Left ventricle myocardium superior (tissue), 1 donor: ENCODE measurements around the gene KRTAP20-3. TPM values are rescaled to one million over a fixed set of nuclear protein-coding genes. Genes with fewer than 3 reads are reported as not detected.

Experiments
- ATAC-seq: fragments of 200-7000 bp; cut with Tn5 transposase; one replicate; pipeline ENCODE4 v1.9.1; 2020; ENCODE audit warnings: mild to moderate bottlenecking, moderate library complexity
- DNase-seq: peaks from one replicate; pipeline ENCODE4 v3.0.0-alpha.2; 2020
- intact Hi-C: fragments of 100-400 bp; cut with micrococcal nuclease; formaldehyde crosslinking; loops from one replicate; pipeline ENCODE4 v1.11.0; 2022
- total RNA-seq: library from RNA; stranded (reverse); fragmentation: NEBNext Ultra II Directional; extraction: Animal tissue kit (Norgen Biotek cat#: 25700); gene quantifications from one replicate; pipeline ENCODE4 v1.2.1, GENCODE V29; 2021
- donor health status: DM: no; HTN: yes; CAD: no; lungs with severe emphysema.

Gene KRTAP20-3
- total RNA-seq, 1 donor from 2014 or later, result not detected

GRCh38 chr21:30674312-30674711 is 31.6 kb downstream of the KRTAP20-3 start:
- DNase-seq (no peak), ATAC-seq (no peak)
- intact Hi-C loops, result no loop called here

GRCh38 chr21:30676737-30677136 is 34.1 kb downstream of the KRTAP20-3 start:
- DNase-seq, result no peak
- no peak for ATAC-seq
- intact Hi-C loops, result no loop called here

GRCh38 chr21:30680586-30680985 is 37.9 kb downstream of the KRTAP20-3 start:
- intact Hi-C loops, result no loop called here
- no peak for DNase-seq
- ATAC-seq, result no peak

- no peak for ATAC-seq
- intact Hi-C loops, result no loop called here
- no peak for DNase-seq
Observed at GRCh38 chr21:30684506-30684905, 41.8 kb downstream of the KRTAP20-3 start.

GRCh38 chr21:30689822-30690221 is 47.2 kb downstream of the KRTAP20-3 start:
- no peak for ATAC-seq

More at GRCh38 chr21:30689822-30690221, 47.2 kb downstream of the KRTAP20-3 start:
- no peak for DNase-seq
- intact Hi-C loops, result no loop called here

Other genes starting within 250 kb of the KRTAP20-3 start
- not detected for gene KRTAP13-1, start 246.8 kb upstream of the KRTAP20-3 start, total RNA-seq
- not detected for gene KRTAP13-3, start 216.9 kb upstream of the KRTAP20-3 start, total RNA-seq
- gene KRTAP13-4, start 212.6 kb upstream of the KRTAP20-3 start, total RNA-seq, result not detected
- gene KRTAP15-1, start 202.6 kb upstream of the KRTAP20-3 start, total RNA-seq, result not detected
- gene KRTAP19-1, start 162.5 kb upstream of the KRTAP20-3 start, total RNA-seq, result not detected
- not detected for gene KRTAP19-2, start 155.4 kb upstream of the KRTAP20-3 start, total RNA-seq
- not detected for gene KRTAP19-3, start 150.9 kb upstream of the KRTAP20-3 start, total RNA-seq
- not detected for gene KRTAP19-4, start 145.7 kb upstream of the KRTAP20-3 start, total RNA-seq
- not detected for gene KRTAP19-5, start 140.7 kb upstream of the KRTAP20-3 start, total RNA-seq
- not detected for gene KRTAP19-6, start 101.0 kb upstream of the KRTAP20-3 start, total RNA-seq
- gene KRTAP19-7, start 81.5 kb upstream of the KRTAP20-3 start, total RNA-seq, result not detected
- gene KRTAP22-2, start 52.5 kb upstream of the KRTAP20-3 start, total RNA-seq, result not detected
- not detected for gene KRTAP6-3, start 50.4 kb upstream of the KRTAP20-3 start, total RNA-seq
- not detected for gene KRTAP6-2, start 44.0 kb upstream of the KRTAP20-3 start, total RNA-seq
- gene KRTAP22-1, start 41.8 kb upstream of the KRTAP20-3 start, total RNA-seq, result not detected
- not detected for gene KRTAP6-1, start 28.9 kb upstream of the KRTAP20-3 start, total RNA-seq
- not detected for gene KRTAP20-1, start 26.4 kb upstream of the KRTAP20-3 start, total RNA-seq
- not detected for gene KRTAP20-4, start 22.2 kb upstream of the KRTAP20-3 start, total RNA-seq
- gene KRTAP20-2, start 7.7 kb upstream of the KRTAP20-3 start, total RNA-seq, result not detected
- gene KRTAP21-3, start 75.9 kb downstream of the KRTAP20-3 start, total RNA-seq, result not detected
- not detected for gene KRTAP21-2, start 104.4 kb downstream of the KRTAP20-3 start, total RNA-seq
- gene KRTAP21-1, start 112.6 kb downstream of the KRTAP20-3 start, total RNA-seq, result not detected
- not detected for gene KRTAP8-1, start 170.4 kb downstream of the KRTAP20-3 start, total RNA-seq
- not detected for gene KRTAP7-1, start 186.9 kb downstream of the KRTAP20-3 start, total RNA-seq
- gene KRTAP11-1, start 238.7 kb downstream of the KRTAP20-3 start, total RNA-seq, result not detected